ENCODE measurements around the gene ELL.

The ELL gene

GRCh38 chr19:18496980-18497256, 25.0 kb downstream of the ELL start:
- Histone ChIP-seq H3K4me3 (ENCODE audit: low read length in 2 of 2) (no peak overlapping the region), H3K27ac (ENCODE audit: low read length) (no peak overlapping the region), H3K9me3 (ENCODE audit: control insufficient read depth in 2 of 2, low read length in 2 of 2) (no peaks in the 10 kb centered on the region), H3K36me3 (ENCODE audit: control insufficient read depth in 2 of 2, insufficient read depth in 2 of 2, low read length in 2 of 2) (no peaks in the 10 kb centered on the region), H3K4me1 (ENCODE audit: control insufficient read depth, insufficient read depth, low read length) (peaks cover 56% of the 10 kb centered on the region), H3K9ac (ENCODE audit: low read length in 2 of 2) (no peak overlapping the region), H3K27me3 (ENCODE audit: control insufficient read depth in 1 of 2, insufficient read depth in 2 of 2, low read length in 2 of 2) (no peaks in the 10 kb centered on the region)

GRCh38 chr19:18496167-18496979, 25.5 kb downstream of the ELL start:
- H3K9me3 ChIP-seq (ENCODE audit: control insufficient read depth in 2 of 2, low read length in 2 of 2) = no peaks in the 10 kb centered on the region
- H3K4me1 ChIP-seq (ENCODE audit: control insufficient read depth, insufficient read depth, low read length) = peaks cover 50% of the 10 kb centered on the region
- H3K4me3 ChIP-seq (ENCODE audit: low read length in 2 of 2) = no peak overlapping the region
- H3K27me3 ChIP-seq (ENCODE audit: control insufficient read depth in 1 of 2, insufficient read depth in 2 of 2, low read length in 2 of 2) = no peaks in the 10 kb centered on the region
- no peak overlapping the region for H3K27ac ChIP-seq (ENCODE audit: low read length)
- no peak overlapping the region for H3K9ac ChIP-seq (ENCODE audit: low read length in 2 of 2)
- no peaks in the 10 kb centered on the region for H3K36me3 ChIP-seq (ENCODE audit: control insufficient read depth in 2 of 2, insufficient read depth in 2 of 2, low read length in 2 of 2)

GRCh38 chr19:18495204-18495911, 26.5 kb downstream of the ELL start:
- peaks cover 40% of the 10 kb centered on the region for H3K4me1 ChIP-seq (ENCODE audit: control insufficient read depth, insufficient read depth, low read length)
- H3K9me3 ChIP-seq (ENCODE audit: control insufficient read depth in 2 of 2, low read length in 2 of 2) = no peaks in the 10 kb centered on the region
- H3K27ac ChIP-seq (ENCODE audit: low read length) = no peak overlapping the region
- H3K9ac ChIP-seq (ENCODE audit: low read length in 2 of 2) = peak overlapping the region in 1 of 2 donors; percentile 13
- H3K4me3 ChIP-seq (ENCODE audit: low read length in 2 of 2) = no peak overlapping the region
- no peaks in the 10 kb centered on the region for H3K36me3 ChIP-seq (ENCODE audit: control insufficient read depth in 2 of 2, insufficient read depth in 2 of 2, low read length in 2 of 2)
- H3K27me3 ChIP-seq (ENCODE audit: control insufficient read depth in 1 of 2, insufficient read depth in 2 of 2, low read length in 2 of 2) = no peaks in the 10 kb centered on the region

GRCh38 chr19:18494267-18494607, 27.6 kb downstream of the ELL start:
- no peak overlapping the region for H3K9ac ChIP-seq (ENCODE audit: low read length in 2 of 2)

DNA sequence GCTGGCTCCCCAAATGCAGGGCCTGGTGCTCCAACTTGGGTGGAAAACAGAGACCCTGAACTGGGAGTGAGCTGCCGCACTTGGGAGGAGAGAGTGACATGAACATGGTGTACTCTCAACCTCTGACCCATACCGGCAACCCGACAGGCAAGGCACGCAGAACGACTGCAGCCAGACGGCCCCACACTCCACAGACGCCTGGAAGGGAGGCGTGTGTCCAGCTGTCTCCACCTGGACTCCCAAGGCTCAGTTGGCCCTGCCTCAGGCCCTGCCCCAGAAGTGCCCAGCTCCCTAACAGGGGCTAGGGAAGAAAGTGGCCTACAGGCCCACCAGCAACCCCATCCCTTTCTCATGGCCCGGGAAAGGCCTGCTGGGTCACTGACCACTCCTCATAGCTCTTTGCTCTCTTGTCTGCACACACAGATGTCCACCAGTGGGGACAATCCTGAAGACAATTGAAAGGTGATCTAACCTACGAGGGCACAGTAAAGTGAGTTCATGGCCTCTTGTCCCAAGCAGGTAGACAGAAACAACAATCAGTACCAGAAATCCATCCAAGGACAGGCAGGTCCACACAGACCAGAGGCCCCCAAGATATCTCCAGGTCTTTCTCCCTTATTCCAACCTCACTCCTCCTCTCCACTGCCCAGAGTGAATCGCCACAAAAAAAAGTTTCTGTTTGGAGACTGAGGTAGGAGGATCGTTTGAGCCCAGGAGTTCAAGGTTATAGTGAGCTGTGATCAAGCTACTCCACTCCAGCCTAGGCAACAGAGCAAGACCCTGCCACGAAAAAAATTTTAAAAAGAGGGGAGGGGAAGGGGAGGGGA, 28.2 kb downstream of the ELL start:
- Histone ChIP-seq H3K9ac (ENCODE audit: low read length in 2 of 2) (no peak overlapping the region), H3K27ac (ENCODE audit: low read length) (no peak overlapping the region), H3K36me3 (ENCODE audit: control insufficient read depth in 2 of 2, insufficient read depth in 2 of 2, low read length in 2 of 2) (no peaks in the 10 kb centered on the region), H3K4me3 (ENCODE audit: low read length in 2 of 2) (no peak overlapping the region), H3K4me1 (ENCODE audit: control insufficient read depth, insufficient read depth, low read length) (peaks cover 37% of the 10 kb centered on the region), H3K27me3 (ENCODE audit: control insufficient read depth in 1 of 2, insufficient read depth in 2 of 2, low read length in 2 of 2) (no peaks in the 10 kb centered on the region), H3K9me3 (ENCODE audit: control insufficient read depth in 2 of 2, low read length in 2 of 2) (no peaks in the 10 kb centered on the region)

More at GRCh38 chr19:18494267-18494607, 27.6 kb downstream of the ELL start:
- H3K27me3 ChIP-seq (ENCODE audit: control insufficient read depth in 1 of 2, insufficient read depth in 2 of 2, low read length in 2 of 2) = no peaks in the 10 kb centered on the region
- H3K4me1 ChIP-seq (ENCODE audit: control insufficient read depth, insufficient read depth, low read length) = peaks cover 36% of the 10 kb centered on the region
- no peaks in the 10 kb centered on the region for H3K36me3 ChIP-seq (ENCODE audit: control insufficient read depth in 2 of 2, insufficient read depth in 2 of 2, low read length in 2 of 2)
- H3K4me3 ChIP-seq (ENCODE audit: low read length in 2 of 2) = no peak overlapping the region
- H3K27ac ChIP-seq (ENCODE audit: low read length) = no peak overlapping the region
- no peaks in the 10 kb centered on the region for H3K9me3 ChIP-seq (ENCODE audit: control insufficient read depth in 2 of 2, low read length in 2 of 2)

GRCh38 chr19:18491995-18492953, 29.6 kb downstream of the ELL start:
- Histone ChIP-seq H3K9ac (ENCODE audit: low read length in 2 of 2) (no peak overlapping the region), H3K36me3 (ENCODE audit: control insufficient read depth in 2 of 2, insufficient read depth in 2 of 2, low read length in 2 of 2) (no peaks in the 10 kb centered on the region), H3K4me3 (ENCODE audit: low read length in 2 of 2) (no peak overlapping the region), H3K27me3 (ENCODE audit: control insufficient read depth in 1 of 2, insufficient read depth in 2 of 2, low read length in 2 of 2) (no peaks in the 10 kb centered on the region), H3K4me1 (ENCODE audit: control insufficient read depth, insufficient read depth, low read length) (peaks cover 46% of the 10 kb centered on the region), H3K27ac (ENCODE audit: low read length) (no peak overlapping the region), H3K9me3 (ENCODE audit: control insufficient read depth in 2 of 2, low read length in 2 of 2) (no peaks in the 10 kb centered on the region)

DNA sequence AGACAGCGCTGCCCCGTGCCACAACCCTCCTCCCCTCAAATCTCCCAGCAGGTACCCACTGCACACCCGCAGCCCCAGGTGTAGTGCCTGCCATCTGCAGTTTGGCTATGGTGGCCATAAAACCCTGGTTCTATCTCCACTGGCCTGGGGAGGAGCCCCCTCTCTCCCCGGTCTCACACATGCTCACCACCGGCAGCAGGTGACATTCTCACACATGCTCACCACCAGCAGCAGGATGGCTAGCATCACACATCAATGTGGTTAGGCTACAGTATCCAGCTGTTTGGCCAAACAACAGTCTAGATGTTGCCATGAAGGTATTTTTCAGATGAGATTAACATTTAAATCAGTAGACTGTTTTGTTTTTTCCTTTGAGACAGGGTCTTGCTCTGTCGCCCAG, 31.1 kb downstream of the ELL start:
- no peaks in the 10 kb centered on the region for H3K9me3 ChIP-seq (ENCODE audit: control insufficient read depth in 2 of 2, low read length in 2 of 2)
- no peak overlapping the region for H3K9ac ChIP-seq (ENCODE audit: low read length in 2 of 2)
- peaks cover 50% of the 10 kb centered on the region for H3K4me1 ChIP-seq (ENCODE audit: control insufficient read depth, insufficient read depth, low read length)
- no peaks in the 10 kb centered on the region for H3K36me3 ChIP-seq (ENCODE audit: control insufficient read depth in 2 of 2, insufficient read depth in 2 of 2, low read length in 2 of 2)
- H3K27ac ChIP-seq (ENCODE audit: low read length) = no peak overlapping the region
- no peaks in the 10 kb centered on the region for H3K27me3 ChIP-seq (ENCODE audit: control insufficient read depth in 1 of 2, insufficient read depth in 2 of 2, low read length in 2 of 2)
- no peak overlapping the region for H3K4me3 ChIP-seq (ENCODE audit: low read length in 2 of 2)

GRCh38 chr19:18489627-18490184, 32.2 kb downstream of the ELL start:
- Histone ChIP-seq H3K4me3 (ENCODE audit: low read length in 2 of 2) (no peak overlapping the region), H3K4me1 (ENCODE audit: control insufficient read depth, insufficient read depth, low read length) (peaks cover 57% of the 10 kb centered on the region), H3K27ac (ENCODE audit: low read length) (no peak overlapping the region)

DNA sequence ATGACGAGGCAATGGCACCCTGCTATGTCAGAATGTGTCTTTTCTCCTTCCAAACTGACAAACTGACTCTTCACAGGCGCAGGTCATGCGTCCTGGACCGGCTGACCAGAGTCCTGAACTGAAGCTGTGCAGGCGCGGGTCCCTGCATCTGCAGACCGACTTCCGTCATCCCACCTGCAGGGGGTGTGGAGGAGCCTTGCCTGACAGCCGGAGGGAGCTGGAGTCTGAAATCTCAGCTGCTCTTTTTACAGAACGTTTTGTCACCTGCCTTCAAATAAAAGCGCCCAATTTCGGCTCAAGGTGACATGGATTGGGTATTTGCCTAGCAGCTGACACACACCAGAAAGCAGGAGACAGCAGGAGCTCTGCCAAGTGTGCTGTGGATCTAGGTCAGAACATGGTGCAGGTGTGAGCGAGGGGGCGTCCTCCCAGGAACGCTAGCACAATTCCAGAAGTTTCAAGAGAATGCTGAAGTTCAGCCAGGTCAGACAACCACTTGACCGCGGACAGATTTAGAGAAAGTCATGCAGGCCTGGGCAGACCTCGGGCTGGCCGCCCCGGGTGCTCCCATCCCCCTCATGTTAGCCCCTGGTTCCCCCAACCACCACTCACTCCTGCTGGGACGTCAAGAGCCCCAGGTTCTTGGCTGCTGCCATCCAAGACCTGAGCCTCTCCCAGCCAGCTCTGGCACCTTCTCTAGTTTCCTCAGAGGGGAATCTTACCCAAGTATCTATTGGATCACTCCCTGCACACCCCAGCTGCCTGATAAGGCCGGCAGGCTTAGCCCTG, 32.8 kb downstream of the ELL start:
- Histone ChIP-seq H3K27ac (ENCODE audit: low read length) (no peak overlapping the region), H3K4me3 (ENCODE audit: low read length in 2 of 2) (peak overlapping the region in 1 of 2 donors; percentile 8), H3K27me3 (ENCODE audit: control insufficient read depth in 1 of 2, insufficient read depth in 2 of 2, low read length in 2 of 2) (no peaks in the 10 kb centered on the region), H3K9me3 (ENCODE audit: control insufficient read depth in 2 of 2, low read length in 2 of 2) (no peaks in the 10 kb centered on the region), H3K4me1 (ENCODE audit: control insufficient read depth, insufficient read depth, low read length) (peaks cover 58% of the 10 kb centered on the region), H3K9ac (ENCODE audit: low read length in 2 of 2) (peak overlapping the region in 1 of 2 donors; percentile 21), H3K36me3 (ENCODE audit: control insufficient read depth in 2 of 2, insufficient read depth in 2 of 2, low read length in 2 of 2) (no peaks in the 10 kb centered on the region)

More at GRCh38 chr19:18489627-18490184, 32.2 kb downstream of the ELL start:
- Histone ChIP-seq H3K9ac (ENCODE audit: low read length in 2 of 2) (no peak overlapping the region), H3K9me3 (ENCODE audit: control insufficient read depth in 2 of 2, low read length in 2 of 2) (no peaks in the 10 kb centered on the region), H3K36me3 (ENCODE audit: control insufficient read depth in 2 of 2, insufficient read depth in 2 of 2, low read length in 2 of 2) (no peaks in the 10 kb centered on the region), H3K27me3 (ENCODE audit: control insufficient read depth in 1 of 2, insufficient read depth in 2 of 2, low read length in 2 of 2) (no peaks in the 10 kb centered on the region)
